Measurements from ENCODE around the gene LRRC46.

Gene LRRC46

GRCh38 chr17:47850692-47851573, 19.5 kb downstream of the LRRC46 start, which contains the start of gene SP6:
TSS of gene SP6 (minus strand) at chr17:47851163. CDS start at chr17:47848429, 2,734 bp downstream.
- peak in 1 of 2 donors; percentile 44 for DNase-seq (ENCODE audit: low read depth in 2 of 2, low spot score in 1 of 2)

- no peak for DNase-seq (ENCODE audit: low read depth in 2 of 2, low spot score in 1 of 2)
These were observed 20.3 kb downstream of the LRRC46 start for GRCh38 chr17:47851764-47852112.

- no peak for DNase-seq (ENCODE audit: low read depth in 2 of 2, low spot score in 1 of 2)
These were observed 20.9 kb downstream of the LRRC46 start for GRCh38 chr17:47852113-47852949.

- DNase-seq (ENCODE audit: low read depth in 2 of 2, low spot score in 1 of 2): no peak
These were observed 22.1 kb downstream of the LRRC46 start for GRCh38 chr17:47853616-47854015.

GRCh38 chr17:47855737-47856136, 24.3 kb downstream of the LRRC46 start:
- no peak for DNase-seq (ENCODE audit: low read depth in 2 of 2, low spot score in 1 of 2)

GRCh38 chr17:47856830-47857229, 25.4 kb downstream of the LRRC46 start:
- no peak for DNase-seq (ENCODE audit: low read depth in 2 of 2, low spot score in 1 of 2)

- DNase-seq (ENCODE audit: low read depth in 2 of 2, low spot score in 1 of 2): no peak
These were observed 26.3 kb downstream of the LRRC46 start for GRCh38 chr17:47857551-47858455.

- DNase-seq (ENCODE audit: low read depth in 2 of 2, low spot score in 1 of 2): no peak
These were observed 28.9 kb downstream of the LRRC46 start for GRCh38 chr17:47860386-47860785.

- DNase-seq (ENCODE audit: low read depth in 2 of 2, low spot score in 1 of 2): no peak
These were observed 31.4 kb downstream of the LRRC46 start for GRCh38 chr17:47862621-47863440.

- no peak for DNase-seq (ENCODE audit: low read depth in 2 of 2, low spot score in 1 of 2)
These were observed 33.3 kb downstream of the LRRC46 start for GRCh38 chr17:47864791-47865216.

GRCh38 chr17:47866941-47867340, 35.5 kb downstream of the LRRC46 start:
- DNase-seq (ENCODE audit: low read depth in 2 of 2, low spot score in 1 of 2): no peak

- DNase-seq (ENCODE audit: low read depth in 2 of 2, low spot score in 1 of 2): no peak
These were observed 36.5 kb downstream of the LRRC46 start for GRCh38 chr17:47867813-47868533.

GRCh38 chr17:47869114-47869513, 37.6 kb downstream of the LRRC46 start:
- DNase-seq (ENCODE audit: low read depth in 2 of 2, low spot score in 1 of 2): no peak

GRCh38 chr17:47870056-47870455, 38.6 kb downstream of the LRRC46 start:
- DNase-seq (ENCODE audit: low read depth in 2 of 2, low spot score in 1 of 2): no peak

GRCh38 chr17:47871048-47871447, 39.6 kb downstream of the LRRC46 start:
- DNase-seq (ENCODE audit: low read depth in 2 of 2, low spot score in 1 of 2): no peak

- DNase-seq (ENCODE audit: low read depth in 2 of 2, low spot score in 1 of 2): no peak
These were observed 40.7 kb downstream of the LRRC46 start for GRCh38 chr17:47872019-47872650.

GRCh38 chr17:47872651-47873161, 41.2 kb downstream of the LRRC46 start:
- no peak for DNase-seq (ENCODE audit: low read depth in 2 of 2, low spot score in 1 of 2)

- DNase-seq (ENCODE audit: low read depth in 2 of 2, low spot score in 1 of 2): no peak
These were observed 42.0 kb downstream of the LRRC46 start for GRCh38 chr17:47873200-47874090.

All from stimulated activated CD8-positive, alpha-beta memory T cell treated with anti-CD3 and anti-CD28 coated beads, Interleukin-4, amount 100 ng/mL, for 1 hour (primary cell).